Liver (tissue), 9 donors: ENCODE data around the gene KDM2B. TPM values are rescaled to one million over a fixed set of nuclear protein-coding genes. Genes with fewer than 3 reads are reported as not detected.

Experiments used
- DNase-seq: peaks from one replicate; pipeline ENCODE4 v3.0.0-alpha.2; 2017; ENCODE audit warnings: low spot score
- H3K27ac ChIP-seq, 2 donors: one replicate each; pipeline ENCODE4 v1.7.0; 2013; ENCODE audit warnings: inconsistent platforms in 2 of 2, low read length in 2 of 2, control low read depth in 1 of 2, low read depth in 1 of 2, mild to moderate bottlenecking in 1 of 2
- H3K27me3 ChIP-seq, 4 donors: one replicate each; pipeline versions ENCODE4 v1.6.1 to v1.7.0; 2013; ENCODE audit warnings: low read length in 3 of 4, inconsistent platforms in 1 of 4, mild to moderate bottlenecking in 1 of 4, moderate library complexity in 1 of 4; ENCODE audit not compliant: control insufficient read depth in 4 of 4, insufficient read depth in 4 of 4
- H3K36me3 ChIP-seq, 4 donors: one replicate each; pipeline versions ENCODE4 v1.6.1 to v1.7.0; 2013; ENCODE audit warnings: low read length in 3 of 4, mild to moderate bottlenecking in 3 of 4, low read depth in 1 of 4, moderate library complexity in 1 of 4; ENCODE audit not compliant: control insufficient read depth in 4 of 4, insufficient read depth in 3 of 4
- H3K4me1 ChIP-seq, 4 donors: one replicate each; pipeline versions ENCODE4 v1.6.1 to v1.7.0; 2013; ENCODE audit warnings: low read length in 3 of 4, mild to moderate bottlenecking in 3 of 4, moderate library complexity in 1 of 4; ENCODE audit not compliant: control insufficient read depth in 4 of 4, insufficient read depth in 4 of 4
- H3K4me3 ChIP-seq, 3 donors: one replicate each; pipeline versions ENCODE4 v1.6.1 to v1.7.0; 2013; ENCODE audit warnings: low read length in 3 of 3, control low read depth in 1 of 3, low read depth in 1 of 3, mild to moderate bottlenecking in 1 of 3
- H3K9ac ChIP-seq, 2 donors: one replicate each; pipeline ENCODE4 v1.7.0; 2013; ENCODE audit warnings: low read length in 2 of 2, mild to moderate bottlenecking in 2 of 2, moderate library complexity in 2 of 2, control low read depth in 1 of 2, low read depth in 1 of 2
- H3K9me3 ChIP-seq, 4 donors: one replicate each; pipeline versions ENCODE4 v1.6.1 to v1.7.0; 2013; ENCODE audit warnings: low read length in 3 of 4; ENCODE audit not compliant: control insufficient read depth in 4 of 4
- EGR1 ChIP-seq, 2 donors: IDR thresholded peaks; 2 replicates each; pipeline ENCODE4 v1.6.1; 2016 to 2018; ENCODE audit warnings: antibody characterized with exemption in 2 of 2, low read depth in 2 of 2
- FOXA1 ChIP-seq: IDR thresholded peaks from 2 replicates; pipeline ENCODE4 v1.6.1; 2016; ENCODE audit warnings: antibody characterized with exemption
- FOXA2 ChIP-seq: IDR thresholded peaks from 2 replicates; pipeline ENCODE4 v1.6.1; 2016; ENCODE audit warnings: antibody characterized with exemption
- HNF4A ChIP-seq, 2 donors: conservative IDR thresholded peaks; 2 replicates each; pipeline ENCODE4 v1.6.1; 2016; ENCODE audit warnings: antibody characterized with exemption in 2 of 2, mild to moderate bottlenecking in 2 of 2
- HNF4G ChIP-seq: IDR thresholded peaks from 2 replicates; pipeline ENCODE4 v1.6.1; 2016; ENCODE audit warnings: antibody characterized with exemption
- JUND ChIP-seq, 2 donors: IDR thresholded peaks; 2 replicates each; pipeline ENCODE4 v1.6.1; 2016; ENCODE audit warnings: antibody characterized with exemption in 2 of 2
- NR2F2 ChIP-seq: IDR thresholded peaks from 2 replicates; pipeline ENCODE4 v1.6.1; 2016; ENCODE audit warnings: antibody characterized with exemption
- RAD21 ChIP-seq, 2 donors: IDR thresholded peaks; 2 replicates each; pipeline ENCODE4 v1.6.1; 2016; ENCODE audit warnings: antibody characterized with exemption in 2 of 2, mild to moderate bottlenecking in 2 of 2
- RXRA ChIP-seq, 2 donors: IDR thresholded peaks; 2 replicates each; pipeline ENCODE4 v1.6.1; 2017 to 2018; ENCODE audit warnings: antibody characterized with exemption in 2 of 2, mild to moderate bottlenecking in 1 of 2
- SP1 ChIP-seq: IDR thresholded peaks from 2 replicates; pipeline ENCODE4 v1.6.1; 2018; ENCODE audit warnings: antibody characterized with exemption, mild to moderate bottlenecking
- TAF1 ChIP-seq: conservative IDR thresholded peaks from 2 replicates; pipeline ENCODE4 v1.6.1; 2016; ENCODE audit warnings: antibody characterized with exemption, mild to moderate bottlenecking
- YY1 ChIP-seq: IDR thresholded peaks from 2 replicates; pipeline ENCODE4 v1.6.1; 2016; ENCODE audit warnings: antibody characterized with exemption, mild to moderate bottlenecking
- WGBS: extraction: QIAGEN DNeasy Blood & Tissue Kit; methylation state at CpG from one replicate; pipeline ENCODE4 v1.1.7; 2013; 5-methylcytosine and 5-hydroxymethylcytosine counted together
- polyA plus RNA-seq, 2 donors: library from polyadenylated mRNA; stranded (reverse) in 1 of 2; unstranded in 1 of 2; fragments of 200-250 nt in 1 of 2; fragments of >200 nt in 1 of 2; fragmentation: Nextera tagmentation in 1 of 2; extraction: Ambion mirVana in 1 of 2; gene quantifications; one replicate each; pipeline versions ENCODE4 v1.2.1 to v1.2.3, GENCODE V29; 2013 to 2015
- total RNA-seq, 2 donors: library from RNA; depleted of rRNA; stranded (reverse); fragments of >200 nt; gene quantifications; one replicate each; pipeline ENCODE4 v1.2.3, GENCODE V29; 2014
- TF ChIP-seq, protein P1 (sequence below): IDR thresholded peaks from 2 replicates; pipeline ENCODE4 v1.6.1; 2016; ENCODE audit warnings: antibody characterized with exemption, mild to moderate bottlenecking
- TF ChIP-seq, protein P2 (sequence below): IDR thresholded peaks from 2 replicates; pipeline ENCODE4 v1.6.1; 2016; ENCODE audit warnings: antibody characterized with exemption
- TF ChIP-seq, protein P3 (sequence below): IDR thresholded peaks from 2 replicates; pipeline ENCODE4 v1.6.1; 2016; ENCODE audit warnings: antibody characterized with exemption
- TF ChIP-seq, protein P4 (sequence below): IDR thresholded peaks from 2 replicates; pipeline ENCODE4 v1.6.1; 2016; ENCODE audit warnings: antibody characterized with exemption
- TF ChIP-seq, protein P5 (sequence below): fragments of 150-350 bp; IDR thresholded peaks from 2 replicates; pipeline ENCODE4 v1.5.1; 2017; ENCODE audit warnings: improper control_type of control experiment, low read depth, low read length; ENCODE audit not compliant: missing input control
- donor health status: healthy.
- donor health status: healthy.
- donor health status: healthy.
- donor health status: healthy.
- donor health status: healthy.

KDM2B gene
- total and polyA plus RNA-seq, 4 donors: 7.0 to 34.2 (median 10.6) TPM

DNA sequence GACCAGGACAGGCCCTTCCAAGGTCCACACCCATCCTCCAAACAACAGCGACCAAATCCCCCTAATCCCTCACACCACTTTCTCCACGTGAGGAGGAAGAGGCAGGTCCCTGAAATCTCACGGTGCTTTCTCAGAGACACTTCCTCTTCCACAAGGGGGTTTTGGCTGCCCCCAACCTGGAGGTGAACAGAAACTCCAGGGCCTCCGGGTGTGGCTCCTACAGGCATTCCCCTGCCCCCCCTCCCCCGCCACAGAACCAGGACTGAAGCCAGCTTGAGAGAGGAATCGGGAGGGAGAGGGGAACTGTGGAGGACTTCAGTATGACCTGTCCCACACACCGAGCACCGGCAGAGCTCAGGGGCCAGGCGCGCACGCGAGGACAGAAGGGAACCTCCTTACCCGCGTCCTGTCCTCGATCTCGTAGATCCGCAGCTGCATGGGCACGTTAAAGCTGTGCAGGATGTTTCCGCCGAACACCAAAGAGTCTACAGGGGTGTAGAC, 60.2 kb downstream of the KDM2B start (continued):
- TF ChIP-seq, protein P1, sequence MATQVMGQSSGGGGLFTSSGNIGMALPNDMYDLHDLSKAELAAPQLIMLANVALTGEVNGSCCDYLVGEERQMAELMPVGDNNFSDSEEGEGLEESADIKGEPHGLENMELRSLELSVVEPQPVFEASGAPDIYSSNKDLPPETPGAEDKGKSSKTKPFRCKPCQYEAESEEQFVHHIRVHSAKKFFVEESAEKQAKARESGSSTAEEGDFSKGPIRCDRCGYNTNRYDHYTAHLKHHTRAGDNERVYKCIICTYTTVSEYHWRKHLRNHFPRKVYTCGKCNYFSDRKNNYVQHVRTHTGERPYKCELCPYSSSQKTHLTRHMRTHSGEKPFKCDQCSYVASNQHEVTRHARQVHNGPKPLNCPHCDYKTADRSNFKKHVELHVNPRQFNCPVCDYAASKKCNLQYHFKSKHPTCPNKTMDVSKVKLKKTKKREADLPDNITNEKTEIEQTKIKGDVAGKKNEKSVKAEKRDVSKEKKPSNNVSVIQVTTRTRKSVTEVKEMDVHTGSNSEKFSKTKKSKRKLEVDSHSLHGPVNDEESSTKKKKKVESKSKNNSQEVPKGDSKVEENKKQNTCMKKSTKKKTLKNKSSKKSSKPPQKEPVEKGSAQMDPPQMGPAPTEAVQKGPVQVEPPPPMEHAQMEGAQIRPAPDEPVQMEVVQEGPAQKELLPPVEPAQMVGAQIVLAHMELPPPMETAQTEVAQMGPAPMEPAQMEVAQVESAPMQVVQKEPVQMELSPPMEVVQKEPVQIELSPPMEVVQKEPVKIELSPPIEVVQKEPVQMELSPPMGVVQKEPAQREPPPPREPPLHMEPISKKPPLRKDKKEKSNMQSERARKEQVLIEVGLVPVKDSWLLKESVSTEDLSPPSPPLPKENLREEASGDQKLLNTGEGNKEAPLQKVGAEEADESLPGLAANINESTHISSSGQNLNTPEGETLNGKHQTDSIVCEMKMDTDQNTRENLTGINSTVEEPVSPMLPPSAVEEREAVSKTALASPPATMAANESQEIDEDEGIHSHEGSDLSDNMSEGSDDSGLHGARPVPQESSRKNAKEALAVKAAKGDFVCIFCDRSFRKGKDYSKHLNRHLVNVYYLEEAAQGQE: no peak
- TF ChIP-seq RAD21 (IDR thresholded peaks at IDR 0.05) (no peak), FOXA2 (no peak), TAF1 (no peak), SP1 (no peak), RXRA (IDR thresholded peaks at IDR 0.05) (no peak), FOXA1 (no peak)
- TF ChIP-seq, protein P2, sequence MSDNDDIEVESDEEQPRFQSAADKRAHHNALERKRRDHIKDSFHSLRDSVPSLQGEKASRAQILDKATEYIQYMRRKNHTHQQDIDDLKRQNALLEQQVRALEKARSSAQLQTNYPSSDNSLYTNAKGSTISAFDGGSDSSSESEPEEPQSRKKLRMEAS: no peak
- TF ChIP-seq, protein P3, sequence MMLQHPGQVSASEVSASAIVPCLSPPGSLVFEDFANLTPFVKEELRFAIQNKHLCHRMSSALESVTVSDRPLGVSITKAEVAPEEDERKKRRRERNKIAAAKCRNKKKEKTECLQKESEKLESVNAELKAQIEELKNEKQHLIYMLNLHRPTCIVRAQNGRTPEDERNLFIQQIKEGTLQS: no peak

DNA sequence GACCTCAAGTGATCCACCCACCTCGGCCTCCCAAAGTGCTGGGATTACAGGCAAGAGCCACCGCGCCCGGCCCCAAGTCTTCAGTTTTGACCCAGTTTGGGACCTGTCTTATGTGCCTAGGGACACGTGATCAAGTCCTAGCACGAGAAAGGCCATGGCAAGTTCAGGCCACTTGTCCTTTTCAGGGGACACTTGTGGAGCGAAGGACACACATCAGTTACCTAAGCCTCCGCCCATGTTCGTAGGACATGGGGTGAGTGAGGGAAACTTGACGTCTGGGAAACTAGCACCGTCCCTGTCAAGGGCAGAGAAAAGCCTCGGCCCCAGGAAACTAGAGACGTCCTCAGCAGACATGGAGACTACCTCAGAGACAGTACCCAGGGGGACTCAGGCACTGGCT, 60.7 kb downstream of the KDM2B start:
- WGBS: 83% methylated on average over 13 of the region's 13 CpGs
- DNase-seq: no peak

More for the DNA sequence above, 60.7 kb downstream of the KDM2B start:
- Histone ChIP-seq H3K4me3 (no peak overlapping the region), H3K9me3 (no peaks in the 10 kb centered on the region), H3K9ac (no peak overlapping the region), H3K27ac (no peak overlapping the region), H3K36me3 (peaks cover 0 to 5% (median 1%) of the 10 kb centered on the region in 4 donors), H3K4me1 (peaks cover 21 to 47% (median 36%) of the 10 kb centered on the region in 4 donors), H3K27me3 (no peaks in the 10 kb centered on the region)
- TF ChIP-seq HNF4A (conservative IDR thresholded peaks at IDR 0.05): no peak
- no peak for TF ChIP-seq NR2F2
- TF ChIP-seq TAF1: no peak
- TF ChIP-seq JUND (IDR thresholded peaks at IDR 0.05): no peak
- TF ChIP-seq, protein P4, sequence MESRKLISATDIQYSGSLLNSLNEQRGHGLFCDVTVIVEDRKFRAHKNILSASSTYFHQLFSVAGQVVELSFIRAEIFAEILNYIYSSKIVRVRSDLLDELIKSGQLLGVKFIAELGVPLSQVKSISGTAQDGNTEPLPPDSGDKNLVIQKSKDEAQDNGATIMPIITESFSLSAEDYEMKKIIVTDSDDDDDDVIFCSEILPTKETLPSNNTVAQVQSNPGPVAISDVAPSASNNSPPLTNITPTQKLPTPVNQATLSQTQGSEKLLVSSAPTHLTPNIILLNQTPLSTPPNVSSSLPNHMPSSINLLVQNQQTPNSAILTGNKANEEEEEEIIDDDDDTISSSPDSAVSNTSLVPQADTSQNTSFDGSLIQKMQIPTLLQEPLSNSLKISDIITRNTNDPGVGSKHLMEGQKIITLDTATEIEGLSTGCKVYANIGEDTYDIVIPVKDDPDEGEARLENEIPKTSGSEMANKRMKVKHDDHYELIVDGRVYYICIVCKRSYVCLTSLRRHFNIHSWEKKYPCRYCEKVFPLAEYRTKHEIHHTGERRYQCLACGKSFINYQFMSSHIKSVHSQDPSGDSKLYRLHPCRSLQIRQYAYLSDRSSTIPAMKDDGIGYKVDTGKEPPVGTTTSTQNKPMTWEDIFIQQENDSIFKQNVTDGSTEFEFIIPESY: no peak
- TF ChIP-seq, protein P1: no peak
- TF ChIP-seq, protein P2: no peak
- TF ChIP-seq, protein P5, sequence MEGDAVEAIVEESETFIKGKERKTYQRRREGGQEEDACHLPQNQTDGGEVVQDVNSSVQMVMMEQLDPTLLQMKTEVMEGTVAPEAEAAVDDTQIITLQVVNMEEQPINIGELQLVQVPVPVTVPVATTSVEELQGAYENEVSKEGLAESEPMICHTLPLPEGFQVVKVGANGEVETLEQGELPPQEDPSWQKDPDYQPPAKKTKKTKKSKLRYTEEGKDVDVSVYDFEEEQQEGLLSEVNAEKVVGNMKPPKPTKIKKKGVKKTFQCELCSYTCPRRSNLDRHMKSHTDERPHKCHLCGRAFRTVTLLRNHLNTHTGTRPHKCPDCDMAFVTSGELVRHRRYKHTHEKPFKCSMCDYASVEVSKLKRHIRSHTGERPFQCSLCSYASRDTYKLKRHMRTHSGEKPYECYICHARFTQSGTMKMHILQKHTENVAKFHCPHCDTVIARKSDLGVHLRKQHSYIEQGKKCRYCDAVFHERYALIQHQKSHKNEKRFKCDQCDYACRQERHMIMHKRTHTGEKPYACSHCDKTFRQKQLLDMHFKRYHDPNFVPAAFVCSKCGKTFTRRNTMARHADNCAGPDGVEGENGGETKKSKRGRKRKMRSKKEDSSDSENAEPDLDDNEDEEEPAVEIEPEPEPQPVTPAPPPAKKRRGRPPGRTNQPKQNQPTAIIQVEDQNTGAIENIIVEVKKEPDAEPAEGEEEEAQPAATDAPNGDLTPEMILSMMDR: no peak
- TF ChIP-seq HNF4G: no peak
- TF ChIP-seq, protein P3: no peak
- no peak for TF ChIP-seq EGR1 (IDR thresholded peaks at IDR 0.05; ENCODE audit: low read depth in 2 of 2)
- no peak for TF ChIP-seq YY1
- TF ChIP-seq RAD21 (IDR thresholded peaks at IDR 0.05): no peak
- TF ChIP-seq FOXA1: no peak
- no peak for TF ChIP-seq FOXA2
- no peak for TF ChIP-seq SP1
